A549 (cell line): ENCODE measurements around the gene PYGM. TPM values are rescaled to one million over a fixed set of nuclear protein-coding genes. Genes with fewer than 3 reads are reported as not detected.
"Not testable (repeated sequence)": the region's sequence is repeated elsewhere in the genome, so short reads cannot be mapped to it uniquely, and the experiment has no call there.

Source experiments
- ATAC-seq, 2 experiments: fragments of 200-7000 bp in 1 of 2; fragments of >200 bp in 1 of 2; cut with Nextera tagmentation in 1 of 2; cut with Tn5 transposase in 1 of 2; 3 replicates each; pipeline versions ENCODE4 v1.8.0 to v1.9.1; 2018 to 2020; ENCODE audit warnings: mild to moderate bottlenecking in 1 of 2, moderate library complexity in 1 of 2
- CTCF ChIA-PET: fragments of 300-600 bp; sonication (Branson Sonifier 250); formaldehyde crosslinking; extraction: SDS; loops from one replicate; lab custom pipeline; 2021; ENCODE audit warnings: antibody characterized with exemption, inconsistent platforms; lab: Yijun Ruan, JAX
- POLR2A ChIA-PET: fragments of 350-600 bp; formaldehyde crosslinking; extraction: SDS; loops from one replicate; lab custom pipeline; 2021; ENCODE audit warnings: antibody characterized with exemption, inconsistent platforms; lab: Yijun Ruan, JAX
- DNase-seq, 2 experiments: peaks; one replicate each; pipeline versions ENCODE4 v3.0.0 to v3.0.0-alpha.2; 2011 to 2016; ENCODE audit warnings: low read depth in 1 of 2, low spot score in 1 of 2
- FAIRE-seq: peaks from 2 replicates; lab custom pipeline; 2011; peaks lifted over from hg19 to GRCh38; lab: Jason Lieb, UNC
- H3K27ac ChIP-seq, 2 experiments: fragments of >200 bp; sonication (Bioruptor Twin); formaldehyde crosslinking; 3 replicates each; pipeline ENCODE4 v1.5.1; 2016 to 2017
- H3K4me1 ChIP-seq: fragments of >200 bp; sonication (Bioruptor Twin); formaldehyde crosslinking; 3 replicates; pipeline ENCODE4 v1.6.1; 2016
- H3K4me2 ChIP-seq: fragments of >200 bp; sonication (Bioruptor Twin); formaldehyde crosslinking; 3 replicates; pipeline ENCODE4 v1.6.1; 2016
- H3K4me3 ChIP-seq: fragments of >200 bp; sonication (Bioruptor Twin); formaldehyde crosslinking; 3 replicates; pipeline ENCODE4 v1.5.1; 2016
- H3K9me3 ChIP-seq: fragments of >200 bp; sonication (Bioruptor Twin); formaldehyde crosslinking; 3 replicates; pipeline ENCODE4 v1.6.1; 2016
- CBX8 ChIP-seq: fragments of 200-600 bp; sonication (generic); IDR thresholded peaks from 2 replicates; pipeline ENCODE4 v1.6.1; 2016
- CHD2 ChIP-seq: fragments of 150-350 bp; IDR thresholded peaks from 2 replicates; pipeline ENCODE4 v1.6.1; 2014; ENCODE audit warnings: low read length; ENCODE audit not compliant: partially characterized antibody
- CHD4 ChIP-seq: fragments of 200-600 bp; sonication (generic); IDR thresholded peaks from 2 replicates; pipeline ENCODE4 v1.6.1; 2016; ENCODE audit warnings: antibody characterized with exemption, mild to moderate bottlenecking, borderline replicate concordance
- EHF ChIP-seq: fragments of 250-450 bp; sonication (Bioruptor Pico); IDR thresholded peaks from 2 replicates; pipeline ENCODE4 v1.5.0; 2020; ENCODE audit warnings: mild to moderate bottlenecking
- ESRRA ChIP-seq: fragments of 150-350 bp; IDR thresholded peaks from 2 replicates; pipeline ENCODE4 v1.6.1; 2014; ENCODE audit warnings: mild to moderate bottlenecking, low read length, borderline replicate concordance
- FOSB ChIP-seq: fragments of 250-450 bp; sonication (Bioruptor Pico); IDR thresholded peaks from 2 replicates; pipeline ENCODE4 v1.5.0; 2020; ENCODE audit warnings: mild to moderate bottlenecking, moderate library complexity
- GATA3 ChIP-seq: IDR thresholded peaks from 2 replicates; pipeline ENCODE4 v1.6.1; 2012; ENCODE audit warnings: borderline replicate concordance
- KDM1A ChIP-seq: fragments of 200-600 bp; sonication (generic); IDR thresholded peaks from 2 replicates; pipeline ENCODE4 v1.6.1; 2016; ENCODE audit warnings: low read depth, mild to moderate bottlenecking
- MYC ChIP-seq: IDR thresholded peaks from 2 replicates; pipeline ENCODE4 v1.6.1; 2012; ENCODE audit warnings: mild to moderate bottlenecking, inconsistent platforms, low read length, improper control_type of control experiment, borderline replicate concordance
- NR3C1 ChIP-seq: fragments of >200 bp; sonication (Bioruptor Twin); formaldehyde crosslinking; IDR thresholded peaks from 3 replicates; pipeline ENCODE4 v1.6.1; 2017
- PHF8 ChIP-seq: fragments of 200-600 bp; sonication (generic); IDR thresholded peaks from 2 replicates; pipeline ENCODE4 v1.6.1; 2016; ENCODE audit warnings: low read depth, mild to moderate bottlenecking, antibody characterized with exemption, moderate library complexity, borderline replicate concordance
- POLR2A ChIP-seq: IDR thresholded peaks from 2 replicates; pipeline ENCODE4 v1.6.1; 2012; ENCODE audit warnings: mild to moderate bottlenecking, low read length
- RCOR1 ChIP-seq: fragments of 150-350 bp; IDR thresholded peaks from 2 replicates; pipeline ENCODE4 v1.6.1; 2014; ENCODE audit warnings: antibody characterized with exemption, low read length, low read depth
- SREBF2 ChIP-seq: fragments of 450-650 bp; IDR thresholded peaks from 2 replicates; pipeline ENCODE4 v1.6.1; 2014; ENCODE audit warnings: mild to moderate bottlenecking, moderate library complexity
- ZC3H11A ChIP-seq: fragments of 450-650 bp; IDR thresholded peaks from 2 replicates; pipeline ENCODE4 v1.6.1; 2014; ENCODE audit warnings: antibody characterized with exemption, mild to moderate bottlenecking
- ZFP36 ChIP-seq: fragments of 450-650 bp; IDR thresholded peaks from 2 replicates; pipeline ENCODE4 v1.6.1; 2014; ENCODE audit warnings: borderline replicate concordance; ENCODE audit not compliant: partially characterized antibody
- ZSCAN20 ChIP-seq: fragments of 250-450 bp; sonication (Bioruptor Pico); IDR thresholded peaks from 2 replicates; pipeline ENCODE4 v1.8.0; 2022; ENCODE audit warnings: mild to moderate bottlenecking, moderate library complexity
- WGBS: methylation state at CpG from one replicate; pipeline ENCODE4 v1.1.6; 2017; ENCODE audit errors: missing lambda C conversion rate; 5-methylcytosine and 5-hydroxymethylcytosine counted together
- polyA plus RNA-seq, 4 experiments: library from polyadenylated mRNA; depleted of rRNA in 3 of 4; stranded (reverse); fragments of >200 nt; fragmentation: RNase III in 1 of 4; extraction: RNeasy Plus Mini Kit Qiagen cat#74134 plus additional on column Dnase treatment in 1 of 4; gene quantifications; 2 replicates in 3 of 4; 3 replicates in 1 of 4; pipeline ENCODE4 v1.2.3, GENCODE V29; 2011 to 2017
- TF ChIP-seq, protein P1 (sequence below): IDR thresholded peaks from 2 replicates; pipeline ENCODE4 v1.6.1; 2012; ENCODE audit warnings: low read depth, borderline replicate concordance
- TF ChIP-seq, protein P2 (sequence below): IDR thresholded peaks from 2 replicates; pipeline ENCODE4 v1.6.1; 2012
- TF ChIP-seq, protein P3 (sequence below): IDR thresholded peaks from 2 replicates; pipeline ENCODE4 v1.6.1; 2012
- TF ChIP-seq, protein P4 (sequence below): fragments of >200 bp; sonication (Bioruptor Twin); formaldehyde crosslinking; IDR thresholded peaks from 3 replicates; pipeline ENCODE4 v1.6.1; 2016
- TF ChIP-seq, protein P5 (sequence below): fragments of 150-350 bp; IDR thresholded peaks from 2 replicates; pipeline ENCODE4 v1.6.1; 2014; ENCODE audit warnings: low read depth, mild to moderate bottlenecking, low read length

Gene PYGM
- polyA plus RNA-seq, 2 of the 4 experiments (the other 2 are of a cell fraction), result 0.22 to 0.23 TPM

DNA sequence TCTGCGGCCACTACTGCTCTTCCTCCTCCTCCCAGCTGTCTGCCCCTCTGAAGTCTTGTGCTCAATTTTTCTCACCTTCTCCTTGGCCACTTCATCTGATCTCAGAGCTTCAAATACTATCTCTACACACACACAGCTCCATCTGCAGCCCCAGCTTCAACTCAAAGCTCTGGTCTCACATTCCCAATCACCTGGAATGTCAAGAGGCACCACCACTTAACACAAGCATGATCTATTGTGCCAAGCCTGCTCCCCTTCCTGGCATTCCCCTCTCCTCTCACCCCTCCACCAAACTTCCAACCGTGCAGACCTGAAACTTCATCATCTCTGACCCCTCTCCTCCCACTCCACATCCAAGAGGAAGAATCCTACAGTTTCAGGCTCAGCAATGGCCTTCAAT, 54.3 kb downstream of the PYGM start (continued):
- TF ChIP-seq, protein P1, sequence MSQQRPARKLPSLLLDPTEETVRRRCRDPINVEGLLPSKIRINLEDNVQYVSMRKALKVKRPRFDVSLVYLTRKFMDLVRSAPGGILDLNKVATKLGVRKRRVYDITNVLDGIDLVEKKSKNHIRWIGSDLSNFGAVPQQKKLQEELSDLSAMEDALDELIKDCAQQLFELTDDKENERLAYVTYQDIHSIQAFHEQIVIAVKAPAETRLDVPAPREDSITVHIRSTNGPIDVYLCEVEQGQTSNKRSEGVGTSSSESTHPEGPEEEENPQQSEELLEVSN, result no peak
- TF ChIP-seq ZC3H11A (no peak), CBX8 (no peak), NR3C1 (no peak), KDM1A (no peak)

DNA sequence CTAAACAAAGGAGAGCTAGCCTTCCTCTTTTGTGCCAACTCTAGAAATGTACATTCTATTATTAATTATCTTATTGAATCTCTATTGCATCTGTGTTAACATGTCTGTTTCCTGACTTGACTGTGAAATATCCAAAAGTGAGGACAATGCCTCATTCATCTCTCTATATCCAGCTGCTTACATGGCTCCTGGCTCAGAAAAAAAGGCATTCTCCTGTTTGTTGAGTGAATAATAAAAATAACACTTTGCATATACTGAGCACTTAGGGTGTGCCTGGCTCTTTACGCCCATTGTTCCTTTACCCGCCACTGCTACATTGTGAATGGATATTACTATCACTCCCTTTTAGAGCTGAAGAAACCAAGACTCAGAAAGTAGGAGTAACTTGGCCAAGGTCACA, 56.7 kb downstream of the PYGM start:
- CTCF ChIA-PET, result interaction anchor here (0.6 to 6.7 kb wide), 8 partner anchors 10 to 284 kb away, joined by 3 to 88 read pairs (median 3); partner anchors contain the start of gene RASGRP2
- FAIRE-seq, result no peak
- TF ChIP-seq, protein P2, sequence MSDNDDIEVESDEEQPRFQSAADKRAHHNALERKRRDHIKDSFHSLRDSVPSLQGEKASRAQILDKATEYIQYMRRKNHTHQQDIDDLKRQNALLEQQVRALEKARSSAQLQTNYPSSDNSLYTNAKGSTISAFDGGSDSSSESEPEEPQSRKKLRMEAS, result no peak
- no peak for TF ChIP-seq RCOR1
- no peak for TF ChIP-seq ESRRA
- TF ChIP-seq, protein P3, sequence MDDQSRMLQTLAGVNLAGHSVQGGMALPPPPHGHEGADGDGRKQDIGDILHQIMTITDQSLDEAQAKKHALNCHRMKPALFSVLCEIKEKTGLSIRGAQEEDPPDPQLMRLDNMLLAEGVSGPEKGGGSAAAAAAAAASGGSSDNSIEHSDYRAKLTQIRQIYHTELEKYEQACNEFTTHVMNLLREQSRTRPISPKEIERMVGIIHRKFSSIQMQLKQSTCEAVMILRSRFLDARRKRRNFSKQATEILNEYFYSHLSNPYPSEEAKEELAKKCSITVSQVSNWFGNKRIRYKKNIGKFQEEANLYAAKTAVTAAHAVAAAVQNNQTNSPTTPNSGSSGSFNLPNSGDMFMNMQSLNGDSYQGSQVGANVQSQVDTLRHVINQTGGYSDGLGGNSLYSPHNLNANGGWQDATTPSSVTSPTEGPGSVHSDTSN, result no peak
- TF ChIP-seq, all 56 proteins: peak for 0
- 90% methylated on average over 2 of the region's 2 CpGs for WGBS
- Histone ChIP-seq H3K9me3 (no peaks in the 10 kb centered on the region), H3K4me3 (no peak overlapping the region), H3K27ac (no peak overlapping the region), H3K4me2 (no peak overlapping the region), H3K4me1 (no peaks in the 10 kb centered on the region)
- DNase-seq, result no peak
- POLR2A ChIA-PET, result no interaction called here
- no peak for ATAC-seq

DNA sequence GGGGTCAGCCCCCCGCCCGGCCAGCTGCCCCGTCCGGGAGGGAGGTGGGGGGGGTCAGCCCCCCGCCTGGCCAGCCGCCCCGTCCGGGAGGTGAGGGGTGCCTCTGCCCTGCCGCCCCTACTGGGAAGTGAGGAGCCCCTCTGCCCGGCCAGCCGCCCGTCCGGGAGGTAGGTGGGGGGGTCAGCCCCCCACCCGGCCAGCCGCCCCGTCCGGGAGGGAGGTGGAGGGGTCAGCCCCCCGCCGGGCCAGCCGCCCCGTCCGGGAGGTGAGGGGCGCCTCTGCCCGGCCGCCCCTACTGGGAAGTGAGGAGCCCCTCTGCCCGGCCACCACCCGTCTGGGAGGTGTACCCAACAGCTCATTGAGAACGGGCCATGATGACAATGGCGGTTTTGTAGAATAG, 57.8 kb downstream of the PYGM start:
- not testable (repeated sequence) for H3K4me2 ChIP-seq, ATAC-seq
- CTCF ChIA-PET, result interaction anchor here (5.8 kb wide), 1 partner anchor 13 kb away, joined by 44 read pairs; no protein-coding TSS in a partner anchor

DNA sequence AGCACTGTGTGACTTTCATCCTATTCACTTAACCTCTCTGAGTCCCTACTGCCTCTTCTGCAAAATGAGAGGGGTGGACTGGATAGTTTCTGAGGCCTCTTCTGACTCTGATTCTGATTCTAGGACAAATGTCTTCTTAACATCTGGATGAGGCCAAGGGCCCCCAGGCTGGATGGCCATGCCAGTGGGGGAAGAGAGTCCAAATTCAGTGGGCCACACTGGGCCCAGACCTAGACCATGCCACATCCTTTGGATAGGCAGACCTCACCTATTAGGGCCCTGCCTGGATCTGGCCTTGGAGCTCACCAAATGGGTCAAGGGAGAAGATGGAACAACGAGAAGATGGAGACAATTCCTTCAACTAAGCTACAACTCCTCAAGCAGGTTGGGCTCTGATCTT, 61.3 kb downstream of the PYGM start:
- H3K4me1 ChIP-seq, result no peaks in the 10 kb centered on the region
- ChIA-PET CTCF (interaction anchor here (1.1 to 5.8 kb wide), 4 partner anchors 9 to 209 kb away, joined by 3 to 44 read pairs (median 4); no protein-coding TSS in a partner anchor), POLR2A (no interaction called here)
- H3K4me2 ChIP-seq, result no peak overlapping the region
- H3K27ac ChIP-seq, result no peak overlapping the region
- H3K9me3 ChIP-seq, result no peaks in the 10 kb centered on the region
- DNase-seq, result no peak
- ATAC-seq, result no peak
- no peak for FAIRE-seq
- H3K4me3 ChIP-seq, result no peak overlapping the region
- TF ChIP-seq PHF8 (no peak), ZSCAN20 (CRISPR knock-in tag) (no peak), POLR2A (no peak), EHF (CRISPR knock-in tag) (no peak), CBX8 (no peak), CHD4 (no peak), MYC (no peak), ZFP36 (no peak), GATA3 (no peak), SREBF2 (no peak), RCOR1 (no peak), FOSB (CRISPR knock-in tag) (no peak), CHD2 (no peak)
- TF ChIP-seq, protein P4, sequence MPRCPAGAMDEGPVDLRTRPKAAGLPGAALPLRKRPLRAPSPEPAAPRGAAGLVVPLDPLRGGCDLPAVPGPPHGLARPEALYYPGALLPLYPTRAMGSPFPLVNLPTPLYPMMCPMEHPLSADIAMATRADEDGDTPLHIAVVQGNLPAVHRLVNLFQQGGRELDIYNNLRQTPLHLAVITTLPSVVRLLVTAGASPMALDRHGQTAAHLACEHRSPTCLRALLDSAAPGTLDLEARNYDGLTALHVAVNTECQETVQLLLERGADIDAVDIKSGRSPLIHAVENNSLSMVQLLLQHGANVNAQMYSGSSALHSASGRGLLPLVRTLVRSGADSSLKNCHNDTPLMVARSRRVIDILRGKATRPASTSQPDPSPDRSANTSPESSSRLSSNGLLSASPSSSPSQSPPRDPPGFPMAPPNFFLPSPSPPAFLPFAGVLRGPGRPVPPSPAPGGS, result no peak
- TF ChIP-seq, protein P1, result no peak
- TF ChIP-seq, protein P5, sequence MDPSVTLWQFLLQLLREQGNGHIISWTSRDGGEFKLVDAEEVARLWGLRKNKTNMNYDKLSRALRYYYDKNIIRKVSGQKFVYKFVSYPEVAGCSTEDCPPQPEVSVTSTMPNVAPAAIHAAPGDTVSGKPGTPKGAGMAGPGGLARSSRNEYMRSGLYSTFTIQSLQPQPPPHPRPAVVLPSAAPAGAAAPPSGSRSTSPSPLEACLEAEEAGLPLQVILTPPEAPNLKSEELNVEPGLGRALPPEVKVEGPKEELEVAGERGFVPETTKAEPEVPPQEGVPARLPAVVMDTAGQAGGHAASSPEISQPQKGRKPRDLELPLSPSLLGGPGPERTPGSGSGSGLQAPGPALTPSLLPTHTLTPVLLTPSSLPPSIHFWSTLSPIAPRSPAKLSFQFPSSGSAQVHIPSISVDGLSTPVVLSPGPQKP, result no peak
- TF ChIP-seq, protein P3, result no peak
- TF ChIP-seq, all 56 proteins: peak for 0
- 8% methylated on average over 1 of the region's 1 CpG for WGBS

More for the DNA sequence above, 57.8 kb downstream of the PYGM start:
- H3K4me3 ChIP-seq, H3K9me3 ChIP-seq, POLR2A ChIA-PET, H3K4me1 ChIP-seq, H3K27ac ChIP-seq, DNase-seq, FAIRE-seq: not testable (repeated sequence)
- 61% methylated on average over 4 of the region's 29 CpGs for WGBS
